ENCODE data around the gene SFTPB.

GRCh38 chr2:85702172-85702571 lies 34.2 kb upstream of the SFTPB start:
- TF ChIP-seq TAF1 (conservative IDR thresholded peaks at IDR 0.05) (no peak), JUND (IDR thresholded peaks at IDR 0.05) (no peak), RXRA (IDR thresholded peaks at IDR 0.05) (no peak), GABPA (IDR thresholded peaks at IDR 0.05 in 1 of 2, conservative IDR thresholded peaks at IDR 0.05 in 1 of 2) (no peak), RAD21 (IDR thresholded peaks at IDR 0.05) (no peak), REST (IDR thresholded peaks at IDR 0.05) (no peak), FOXA1 (IDR thresholded peaks at IDR 0.05) (no peak)
- TF ChIP-seq, protein P1, sequence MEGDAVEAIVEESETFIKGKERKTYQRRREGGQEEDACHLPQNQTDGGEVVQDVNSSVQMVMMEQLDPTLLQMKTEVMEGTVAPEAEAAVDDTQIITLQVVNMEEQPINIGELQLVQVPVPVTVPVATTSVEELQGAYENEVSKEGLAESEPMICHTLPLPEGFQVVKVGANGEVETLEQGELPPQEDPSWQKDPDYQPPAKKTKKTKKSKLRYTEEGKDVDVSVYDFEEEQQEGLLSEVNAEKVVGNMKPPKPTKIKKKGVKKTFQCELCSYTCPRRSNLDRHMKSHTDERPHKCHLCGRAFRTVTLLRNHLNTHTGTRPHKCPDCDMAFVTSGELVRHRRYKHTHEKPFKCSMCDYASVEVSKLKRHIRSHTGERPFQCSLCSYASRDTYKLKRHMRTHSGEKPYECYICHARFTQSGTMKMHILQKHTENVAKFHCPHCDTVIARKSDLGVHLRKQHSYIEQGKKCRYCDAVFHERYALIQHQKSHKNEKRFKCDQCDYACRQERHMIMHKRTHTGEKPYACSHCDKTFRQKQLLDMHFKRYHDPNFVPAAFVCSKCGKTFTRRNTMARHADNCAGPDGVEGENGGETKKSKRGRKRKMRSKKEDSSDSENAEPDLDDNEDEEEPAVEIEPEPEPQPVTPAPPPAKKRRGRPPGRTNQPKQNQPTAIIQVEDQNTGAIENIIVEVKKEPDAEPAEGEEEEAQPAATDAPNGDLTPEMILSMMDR (IDR thresholded peaks at IDR 0.05; ENCODE audit: low read depth, low read length, missing input control): no peak

Measured in liver (tissue), 3 donors.